ENCODE data around the gene RFC5.
A peak's percentile ranks its signal among the peaks of the same experiment; 100 is the strongest.
"Not testable (repeated sequence)": the region's sequence is repeated elsewhere in the genome, so short reads cannot be mapped to it uniquely, and the experiment has no call there.

RFC5 gene

GRCh38 chr12:118015944-118016343 is 559 bp upstream of the RFC5 start:
- DNase-seq = no peak

- no peak for DNase-seq
Measured at GRCh38 chr12:118017926-118018325, 1.4 kb downstream of the RFC5 start.

DNA sequence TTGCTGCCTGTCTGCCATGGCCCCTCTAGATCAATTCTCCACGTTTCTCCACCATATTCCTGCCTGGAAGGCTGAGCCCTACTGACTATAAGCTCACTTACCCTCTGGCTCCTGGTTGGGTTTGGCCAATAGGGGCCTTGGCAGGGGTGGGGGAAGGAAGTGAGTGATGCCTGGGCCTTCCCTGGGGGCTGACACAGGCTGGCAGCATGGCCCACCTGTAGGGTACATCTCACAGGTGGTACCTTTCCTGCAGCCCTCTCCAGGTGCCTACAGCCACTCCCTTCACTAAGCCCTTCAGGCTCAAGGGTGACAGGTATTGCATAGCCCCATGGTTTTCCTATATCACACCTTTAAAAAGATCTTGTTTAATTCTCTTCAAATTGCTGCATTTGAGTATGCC is 3.5 kb downstream of the RFC5 start:
- DNase-seq = no peak

- DNase-seq = not testable (repeated sequence)
Measured at GRCh38 chr12:118022097-118022727, 5.7 kb downstream of the RFC5 start.

- no peak for DNase-seq
Measured at GRCh38 chr12:118022728-118023109, 6.2 kb downstream of the RFC5 start.

GRCh38 chr12:118023301-118023860 is 6.9 kb downstream of the RFC5 start:
- DNase-seq = no peak

GRCh38 chr12:118025168-118025567 is 8.7 kb downstream of the RFC5 start:
- DNase-seq = no peak

- no peak for DNase-seq
Measured at GRCh38 chr12:118029166-118029565, 12.7 kb downstream of the RFC5 start.

GRCh38 chr12:118032188-118032587 is 15.7 kb downstream of the RFC5 start:
- no peak for DNase-seq

- peak; percentile 23 for DNase-seq
Measured at GRCh38 chr12:118033323-118033722, 16.8 kb downstream of the RFC5 start.

GRCh38 chr12:118033902-118034301 is 17.4 kb downstream of the RFC5 start:
- no peak for DNase-seq

GRCh38 chr12:118034429-118035189 is 18.1 kb downstream of the RFC5 start:
- DNase-seq = peak; percentile 71

GRCh38 chr12:118035190-118036041 is 18.9 kb downstream of the RFC5 start:
- peak; percentile 56 for DNase-seq

DNA sequence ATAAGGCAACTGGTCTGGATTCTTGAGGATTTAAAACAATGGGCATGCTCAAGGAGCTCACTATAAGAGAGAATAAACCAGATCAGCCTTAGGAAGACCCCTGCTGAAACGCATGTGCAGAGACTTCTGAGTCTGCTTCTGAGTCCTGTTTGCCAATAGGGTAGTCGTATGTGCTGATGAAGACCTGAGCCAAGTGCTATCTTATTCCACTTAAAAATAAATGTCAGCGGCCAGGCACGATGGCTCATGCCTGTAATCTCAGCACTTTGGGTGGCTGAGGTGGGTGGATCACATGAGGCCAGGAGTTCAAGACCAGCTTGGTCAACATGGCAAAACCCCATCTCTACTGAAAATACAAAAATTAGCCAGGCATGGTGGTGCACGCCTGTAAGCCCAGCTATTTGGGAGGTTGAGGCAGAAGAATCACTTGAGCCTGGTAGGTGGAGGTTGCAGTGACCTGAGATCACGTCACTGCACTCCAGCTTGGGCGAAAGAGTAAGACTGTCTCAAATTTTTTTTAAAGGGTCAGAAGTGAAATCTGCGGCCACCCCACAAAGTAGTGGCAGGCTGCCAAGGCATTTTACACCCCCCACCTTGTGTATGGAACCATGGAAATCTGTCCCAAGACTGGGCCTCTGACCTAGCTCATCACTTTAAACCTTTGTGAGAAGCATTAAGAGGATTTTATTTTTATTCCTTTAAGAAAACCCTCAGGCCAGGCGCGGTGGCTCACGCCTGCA is 20.3 kb downstream of the RFC5 start:
- no peak for DNase-seq

GRCh38 chr12:118038137-118038536 is 21.6 kb downstream of the RFC5 start:
- no peak for DNase-seq

- no peak for DNase-seq
Measured at GRCh38 chr12:118042091-118042490, 25.6 kb downstream of the RFC5 start.

GRCh38 chr12:118044075-118044474 is 27.6 kb downstream of the RFC5 start:
- no peak for DNase-seq

DNA sequence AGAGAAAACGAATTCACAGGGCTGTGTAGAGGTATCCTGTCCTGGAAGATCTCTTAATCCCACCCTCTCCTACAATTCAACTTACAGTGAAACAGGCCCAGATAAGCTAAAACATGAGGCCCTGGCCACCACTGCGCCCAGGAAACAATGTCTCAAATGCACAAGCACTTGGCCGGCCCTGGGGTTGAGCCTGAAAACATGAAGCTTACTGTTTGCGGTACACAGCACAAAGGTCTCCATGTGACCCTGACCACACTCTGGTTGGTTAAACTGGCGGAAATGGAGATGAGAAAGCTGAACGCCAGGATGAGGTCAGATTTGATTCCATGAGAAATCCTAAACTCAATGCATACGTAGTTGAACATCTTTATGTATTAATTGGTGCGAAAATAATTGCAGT is 28.1 kb downstream of the RFC5 start:
- no peak for DNase-seq

DNA sequence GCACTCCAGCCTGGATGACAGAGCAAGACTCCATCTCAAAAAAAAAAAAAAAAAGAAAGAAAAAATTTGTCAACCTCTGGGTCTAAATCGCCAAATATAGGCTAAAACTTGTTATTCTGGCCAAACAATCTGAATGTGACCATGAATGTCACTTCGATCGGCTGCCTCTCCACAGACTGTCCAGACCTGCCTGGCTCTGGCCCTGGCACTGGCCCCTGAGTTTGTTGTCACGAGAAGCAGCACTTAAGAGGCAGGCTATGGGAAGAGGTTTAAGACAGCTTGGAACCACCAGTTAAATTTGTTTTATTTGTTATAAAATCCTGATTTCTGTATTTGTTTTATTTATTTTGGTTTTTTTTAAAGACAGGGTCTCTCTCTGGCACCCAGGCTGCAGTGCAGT is 29.9 kb downstream of the RFC5 start:
- DNase-seq = no peak

GRCh38 chr12:118050972-118051910 is 34.7 kb downstream of the RFC5 start:
- DNase-seq = no peak

DNA sequence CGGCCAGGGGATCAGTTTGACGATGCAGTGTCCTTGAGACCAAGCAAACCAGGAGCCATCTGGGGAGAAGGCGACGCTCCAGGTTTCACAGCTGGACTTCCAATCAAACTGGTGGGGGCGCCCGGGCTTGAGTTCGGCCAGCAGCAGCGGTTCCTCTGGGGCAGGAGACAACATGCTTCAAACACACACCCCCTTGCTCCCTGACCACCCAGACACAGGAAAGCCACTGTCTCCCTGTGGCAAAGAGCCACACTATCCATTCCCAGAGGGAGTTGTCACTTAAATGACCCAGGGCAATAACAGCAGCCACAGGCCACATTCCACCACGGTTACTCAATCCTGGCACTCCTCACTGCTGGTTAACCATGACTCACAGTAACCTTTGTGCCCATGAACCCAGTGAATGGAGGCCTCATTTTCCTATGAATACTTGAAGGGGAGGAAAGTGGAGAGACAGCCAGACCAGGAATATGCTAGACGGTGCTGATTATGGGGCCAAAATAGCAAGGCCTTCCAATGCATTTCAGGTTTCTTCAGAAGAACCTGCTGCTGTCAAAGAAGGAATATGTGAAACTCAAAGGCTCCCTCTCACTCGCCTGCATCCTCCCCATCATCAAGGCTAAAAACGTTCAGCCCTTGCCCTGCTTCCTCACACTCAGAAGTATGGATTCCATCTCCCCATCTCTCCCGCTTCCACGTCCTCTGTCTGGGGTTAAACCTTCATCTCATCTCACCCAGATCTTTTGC is 36.0 kb downstream of the RFC5 start:
- peak; percentile 99 for DNase-seq

Measured in EL (cell line).